Astrocyte (in vitro differentiated cells and primary cell): ENCODE measurements around the gene RBM44. TPM values are rescaled to one million over a fixed set of nuclear protein-coding genes. Genes with fewer than 3 reads are reported as not detected.

Source experiments
- DNase-seq: peaks from one replicate; pipeline ENCODE4 v3.0.0-alpha.2; 2010; ENCODE audit warnings: low read depth
- FAIRE-seq: peaks from 2 replicates; lab custom pipeline; 2011; peaks lifted over from hg19 to GRCh38; lab: Jason Lieb, UNC
- H2AFZ ChIP-seq: 2 replicates; pipeline ENCODE4 v1.6.0; 2012; ENCODE audit warnings: low read depth, low read length, inconsistent platforms
- H3K27ac ChIP-seq: 2 replicates; pipeline ENCODE4 v1.5.1; 2011; ENCODE audit warnings: low read depth, low read length, inconsistent platforms
- H3K27me3 ChIP-seq: 2 replicates; pipeline ENCODE4 v1.6.0; 2011; ENCODE audit warnings: low read length, inconsistent platforms; ENCODE audit not compliant: insufficient read depth
- H3K36me3 ChIP-seq: 2 replicates; pipeline ENCODE4 v1.5.1; 2011; ENCODE audit warnings: low read length, inconsistent platforms; ENCODE audit not compliant: insufficient read depth
- H3K4me1 ChIP-seq: 2 replicates; pipeline ENCODE4 v1.5.1; 2011; ENCODE audit warnings: low read length, inconsistent platforms; ENCODE audit not compliant: insufficient read depth
- H3K4me2 ChIP-seq: 2 replicates; pipeline ENCODE4 v1.6.0; 2012; ENCODE audit warnings: low read length, inconsistent platforms
- H3K4me3 ChIP-seq: 2 replicates; pipeline ENCODE4 v1.5.1; 2011; ENCODE audit warnings: low read depth, mild to moderate bottlenecking, low read length, inconsistent platforms; ENCODE audit not compliant: insufficient read depth
- H3K79me2 ChIP-seq: 2 replicates; pipeline ENCODE4 v1.6.0; 2012; ENCODE audit warnings: mild to moderate bottlenecking, low read length, inconsistent platforms; ENCODE audit not compliant: insufficient read depth
- H3K9ac ChIP-seq: 2 replicates; pipeline ENCODE4 v1.6.0; 2012; ENCODE audit warnings: mild to moderate bottlenecking, low read length, inconsistent platforms
- H3K9me3 ChIP-seq: 2 replicates; pipeline ENCODE4 v1.5.1; 2012; ENCODE audit warnings: low read depth, mild to moderate bottlenecking, low read length, inconsistent platforms; ENCODE audit not compliant: insufficient read depth
- H4K20me1 ChIP-seq: 2 replicates; pipeline ENCODE4 v1.6.0; 2012; ENCODE audit warnings: low read length, inconsistent platforms; ENCODE audit not compliant: insufficient read depth
- H3K27ac Mint-ChIP-seq: one replicate; pipeline ENCODE4 v1.8.0; 2021; ENCODE audit warnings: mild to moderate bottlenecking, mixed read lengths; ENCODE audit not compliant: unreplicated experiment
- H3K27me3 Mint-ChIP-seq: one replicate; pipeline ENCODE4 v1.8.0; 2021; ENCODE audit warnings: low read depth, mixed read lengths; ENCODE audit not compliant: unreplicated experiment
- H3K36me3 Mint-ChIP-seq: one replicate; pipeline ENCODE4 v1.8.0; 2021; ENCODE audit warnings: low read depth, mixed read lengths; ENCODE audit not compliant: unreplicated experiment
- H3K4me1 Mint-ChIP-seq: one replicate; pipeline ENCODE4 v1.8.0; 2021; ENCODE audit warnings: low read depth, mixed read lengths; ENCODE audit not compliant: unreplicated experiment
- H3K4me3 Mint-ChIP-seq: one replicate; pipeline ENCODE4 v1.8.0; 2021; ENCODE audit warnings: mild to moderate bottlenecking, moderate library complexity, mixed read lengths; ENCODE audit not compliant: unreplicated experiment
- H3K9me3 Mint-ChIP-seq: one replicate; pipeline ENCODE4 v1.8.0; 2021; ENCODE audit warnings: mild to moderate bottlenecking, mixed read lengths; ENCODE audit not compliant: unreplicated experiment
- CTCF ChIP-seq: IDR thresholded peaks from 2 replicates; pipeline ENCODE4 v1.5.1; 2011; ENCODE audit warnings: low read depth, mild to moderate bottlenecking, inconsistent platforms, low read length, moderate library complexity; ENCODE audit not compliant: insufficient read depth
- EZH2 ChIP-seq: IDR thresholded peaks from 2 replicates; pipeline ENCODE4 v1.6.1; 2012; ENCODE audit warnings: mild to moderate bottlenecking, low read length, inconsistent platforms; ENCODE audit not compliant: insufficient read depth
- total RNA-seq: library from RNA; stranded (reverse); gene quantifications from 2 replicates; pipeline ENCODE4 v1.2.1, GENCODE V29; 2021

RBM44 gene
- total RNA-seq, 1 donor from 2014 or later: 0.32 TPM

- H3K27ac Mint-ChIP-seq: peak within 1 kb of the TSS; percentile 90
- Histone ChIP-seq H3K27ac (no peak within 1 kb of the TSS), H4K20me1 (no peaks in the 10 kb centered on the region), H3K9ac (peak within 1 kb of the TSS; percentile 6), H3K36me3 (no peaks in the 10 kb centered on the region), H3K4me2 (peak within 1 kb of the TSS; percentile 87), H3K4me1 (peaks cover 16% of the 10 kb centered on the region), H3K4me3 (peak within 1 kb of the TSS; percentile 47), H3K79me2 (no peaks in the 10 kb centered on the region), H3K9me3 (no peaks in the 10 kb centered on the region), H3K27me3 (peaks cover 4% of the 10 kb centered on the region), H2AFZ (peak within 1 kb of the TSS; percentile 72)
- no peak for TF ChIP-seq EZH2
- no peak for TF ChIP-seq CTCF
- no peak for FAIRE-seq
- DNase-seq: no peak
- H3K4me3 Mint-ChIP-seq: peak within 1 kb of the TSS; percentile 81
- peaks cover 20% of the 10 kb centered on the region for H3K4me1 Mint-ChIP-seq
- no peaks in the 10 kb centered on the region for H3K36me3 Mint-ChIP-seq
- H3K27me3 Mint-ChIP-seq: peaks cover 27% of the 10 kb centered on the region
- H3K9me3 Mint-ChIP-seq: no peaks in the 10 kb centered on the region
Observed at GRCh38 chr2:237859533-237860272, 61.1 kb downstream of the RBM44 start, which contains the start of gene RAMP1. Gene RAMP1 (plus strand): TSS chr2:237859623. CDS start chr2:237859676, 53 bp downstream.

- Histone ChIP-seq H3K27ac (no peak overlapping the region), H3K4me2 (peak overlapping the region; percentile 87), H3K9me3 (no peaks in the 10 kb centered on the region), H3K4me1 (peaks cover 21% of the 10 kb centered on the region), H3K9ac (peak overlapping the region; percentile 6), H3K27me3 (peaks cover 4% of the 10 kb centered on the region), H2AFZ (peak overlapping the region; percentile 72), H3K36me3 (no peaks in the 10 kb centered on the region), H3K79me2 (no peaks in the 10 kb centered on the region), H4K20me1 (no peaks in the 10 kb centered on the region), H3K4me3 (peak overlapping the region; percentile 47)
- Mint-ChIP-seq H3K9me3 (no peaks in the 10 kb centered on the region), H3K4me3 (peak overlapping the region; percentile 74), H3K36me3 (no peaks in the 10 kb centered on the region), H3K27me3 (peaks cover 27% of the 10 kb centered on the region), H3K27ac (no peak overlapping the region), H3K4me1 (peaks cover 26% of the 10 kb centered on the region)
- TF ChIP-seq EZH2 (no peak), CTCF (no peak)
- FAIRE-seq (no peak), DNase-seq (no peak)
Observed at GRCh38 chr2:237860273-237860935, 61.8 kb downstream of the RBM44 start.
